ENCODE data around the gene SPAG16. TPM values are rescaled to one million over a fixed set of nuclear protein-coding genes. Genes with fewer than 3 reads are reported as not detected.

Gene SPAG16
- total and polyA plus RNA-seq, 2 donors (not counting 1 experiment from before 2014, with no cell fraction given) = 3.4 to 8.6 TPM

DNA sequence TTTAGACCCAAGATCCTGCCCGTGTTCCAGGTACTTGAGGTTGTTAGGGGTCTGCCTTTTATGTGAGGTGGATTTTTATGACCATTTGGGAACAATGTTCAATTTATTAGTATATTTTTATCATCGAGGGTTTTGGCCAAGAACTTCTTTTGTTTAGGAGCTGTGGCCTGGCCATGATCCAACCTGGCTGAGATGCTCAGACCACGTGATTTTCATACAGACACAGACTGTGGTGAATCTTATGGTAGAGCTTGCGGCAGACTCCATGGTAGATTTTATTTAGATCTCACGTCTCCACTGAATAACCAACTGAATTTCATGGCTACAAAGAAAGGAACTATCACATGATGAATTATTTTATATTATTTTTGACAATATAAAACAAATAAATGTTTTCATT, 721.1 kb downstream of the SPAG16 start:
- H3K9ac ChIP-seq (ENCODE audit: low read length) = no peak overlapping the region
- DNase-seq = no peak
- no peak for ATAC-seq (ENCODE audit: low read depth)
- H3K79me2 ChIP-seq (ENCODE audit: control insufficient read depth, insufficient read depth, low read length) = no peaks in the 10 kb centered on the region
- H3K4me3 Mint-ChIP-seq = no peak overlapping the region
- H3K4me1 ChIP-seq (ENCODE audit: control insufficient read depth in 2 of 2, insufficient read depth in 2 of 2, low read length in 2 of 2) = no peaks in the 10 kb centered on the region
- no peak overlapping the region for H3K4me2 ChIP-seq (replicated peaks; ENCODE audit: low read depth, low read length, poor library complexity, severe bottlenecking)
- H3K9me3 ChIP-seq (ENCODE audit: control extremely low read depth in 1 of 3, control insufficient read depth in 2 of 3, insufficient read depth in 1 of 3, low read length in 2 of 3) = no peaks in the 10 kb centered on the region
- H4K20me1 ChIP-seq (ENCODE audit: control insufficient read depth, insufficient read depth, low read length, poor library complexity, severe bottlenecking) = no peaks in the 10 kb centered on the region
- intact Hi-C loops (cut with micrococcal nuclease) = no loop called here
- H2AFZ ChIP-seq (ENCODE audit: insufficient read depth, low read depth, low read length, poor library complexity, severe bottlenecking) = no peak overlapping the region
- H3K4me1 Mint-ChIP-seq = no peaks in the 10 kb centered on the region
- H3K4me3 ChIP-seq (ENCODE audit: control extremely low read depth in 1 of 5, extremely low read depth in 1 of 5, insufficient read depth in 1 of 5, low read depth in 2 of 5, low read length in 4 of 5) = no peak overlapping the region
- H3K9me3 Mint-ChIP-seq (ENCODE audit: insufficient read depth) = no peaks in the 10 kb centered on the region
- no peaks in the 10 kb centered on the region for H3K36me3 ChIP-seq (replicated peaks in 1 of 2; ENCODE audit: control extremely low read depth in 1 of 2, control insufficient read depth in 1 of 2, extremely low read depth in 1 of 2, insufficient read depth in 2 of 2, low read length in 1 of 2)
- ChIA-PET POLR2A (no interaction called here), CTCF (no interaction called here)
- no peak for TF ChIP-seq EZH2 (IDR thresholded peaks at IDR 0.05; ENCODE audit: borderline replicate concordance, insufficient read depth, low read depth, low read length, poor library complexity, severe bottlenecking)
- TF ChIP-seq, protein P1, sequence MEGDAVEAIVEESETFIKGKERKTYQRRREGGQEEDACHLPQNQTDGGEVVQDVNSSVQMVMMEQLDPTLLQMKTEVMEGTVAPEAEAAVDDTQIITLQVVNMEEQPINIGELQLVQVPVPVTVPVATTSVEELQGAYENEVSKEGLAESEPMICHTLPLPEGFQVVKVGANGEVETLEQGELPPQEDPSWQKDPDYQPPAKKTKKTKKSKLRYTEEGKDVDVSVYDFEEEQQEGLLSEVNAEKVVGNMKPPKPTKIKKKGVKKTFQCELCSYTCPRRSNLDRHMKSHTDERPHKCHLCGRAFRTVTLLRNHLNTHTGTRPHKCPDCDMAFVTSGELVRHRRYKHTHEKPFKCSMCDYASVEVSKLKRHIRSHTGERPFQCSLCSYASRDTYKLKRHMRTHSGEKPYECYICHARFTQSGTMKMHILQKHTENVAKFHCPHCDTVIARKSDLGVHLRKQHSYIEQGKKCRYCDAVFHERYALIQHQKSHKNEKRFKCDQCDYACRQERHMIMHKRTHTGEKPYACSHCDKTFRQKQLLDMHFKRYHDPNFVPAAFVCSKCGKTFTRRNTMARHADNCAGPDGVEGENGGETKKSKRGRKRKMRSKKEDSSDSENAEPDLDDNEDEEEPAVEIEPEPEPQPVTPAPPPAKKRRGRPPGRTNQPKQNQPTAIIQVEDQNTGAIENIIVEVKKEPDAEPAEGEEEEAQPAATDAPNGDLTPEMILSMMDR (IDR thresholded peaks at IDR 0.05) = no peak
- no peak overlapping the region for H3K27ac ChIP-seq (ENCODE audit: low read length in 2 of 2)
- no peaks in the 10 kb centered on the region for H3K27me3 ChIP-seq (replicated peaks in 1 of 4; ENCODE audit: control extremely low read depth in 1 of 4, control insufficient read depth in 3 of 4, insufficient read depth in 4 of 4, low read length in 3 of 4)
- no peak overlapping the region for H3K27ac Mint-ChIP-seq
- WGBS (ENCODE audit: insufficient coverage) = 58% methylated on average over 3 of the region's 5 CpGs
- H3K27me3 Mint-ChIP-seq = no peaks in the 10 kb centered on the region

DNA sequence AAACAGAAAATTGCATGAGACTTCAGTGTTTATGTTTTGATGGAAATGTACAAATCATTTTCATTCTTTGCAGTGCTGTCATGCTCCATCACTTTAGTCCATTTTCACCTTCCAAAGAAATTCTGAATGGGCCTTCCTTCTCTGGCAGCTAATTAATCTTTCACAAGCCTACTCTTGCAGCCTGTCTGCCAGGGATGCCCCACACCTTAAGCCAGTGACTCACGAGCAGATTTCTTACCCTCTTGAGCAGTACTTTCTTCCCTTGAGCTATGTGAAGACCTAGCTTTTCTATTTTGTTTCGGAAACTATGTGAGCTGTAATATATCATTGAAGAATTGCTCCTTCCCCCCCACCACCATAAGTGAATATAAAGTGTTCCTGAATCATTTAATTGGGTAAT, 722.3 kb downstream of the SPAG16 start:
- Histone ChIP-seq H3K9me3 (ENCODE audit: control extremely low read depth in 1 of 3, control insufficient read depth in 2 of 3, insufficient read depth in 1 of 3, low read length in 2 of 3) (no peaks in the 10 kb centered on the region), H3K27me3 (replicated peaks in 1 of 4; ENCODE audit: control extremely low read depth in 1 of 4, control insufficient read depth in 3 of 4, insufficient read depth in 4 of 4, low read length in 3 of 4) (no peaks in the 10 kb centered on the region), H3K36me3 (replicated peaks in 1 of 2; ENCODE audit: control extremely low read depth in 1 of 2, control insufficient read depth in 1 of 2, extremely low read depth in 1 of 2, insufficient read depth in 2 of 2, low read length in 1 of 2) (no peaks in the 10 kb centered on the region), H3K4me2 (replicated peaks; ENCODE audit: low read depth, low read length, poor library complexity, severe bottlenecking) (no peak overlapping the region), H4K20me1 (ENCODE audit: control insufficient read depth, insufficient read depth, low read length, poor library complexity, severe bottlenecking) (no peaks in the 10 kb centered on the region), H3K4me1 (ENCODE audit: control insufficient read depth in 2 of 2, insufficient read depth in 2 of 2, low read length in 2 of 2) (no peaks in the 10 kb centered on the region), H3K79me2 (ENCODE audit: control insufficient read depth, insufficient read depth, low read length) (no peaks in the 10 kb centered on the region), H3K27ac (ENCODE audit: low read length in 2 of 2) (no peak overlapping the region), H3K9ac (ENCODE audit: low read length) (no peak overlapping the region), H2AFZ (ENCODE audit: insufficient read depth, low read depth, low read length, poor library complexity, severe bottlenecking) (no peak overlapping the region), H3K4me3 (ENCODE audit: control extremely low read depth in 1 of 5, extremely low read depth in 1 of 5, insufficient read depth in 1 of 5, low read depth in 2 of 5, low read length in 4 of 5) (no peak overlapping the region)
- DNase-seq (no peak), ATAC-seq (ENCODE audit: low read depth) (no peak)
- TF ChIP-seq, protein P1 (IDR thresholded peaks at IDR 0.05) = no peak
- no peak for TF ChIP-seq EZH2 (IDR thresholded peaks at IDR 0.05; ENCODE audit: borderline replicate concordance, insufficient read depth, low read depth, low read length, poor library complexity, severe bottlenecking)
- H3K27ac Mint-ChIP-seq = no peak overlapping the region
- intact Hi-C loops (cut with micrococcal nuclease) = no loop called here
- H3K9me3 Mint-ChIP-seq (ENCODE audit: insufficient read depth) = no peaks in the 10 kb centered on the region
- WGBS (ENCODE audit: insufficient coverage) = no CpG with 5 or more reads among the region's 2 CpGs
- H3K4me3 Mint-ChIP-seq = no peak overlapping the region
- ChIA-PET POLR2A (no interaction called here), CTCF (no interaction called here)
- no peaks in the 10 kb centered on the region for H3K27me3 Mint-ChIP-seq
- H3K4me1 Mint-ChIP-seq = no peaks in the 10 kb centered on the region

Measured in B cell (primary cell).